NCI-H2107 (cell line): Measurements from ENCODE around the gene ALOX12.
"Not testable (repeated sequence)": the region's sequence is repeated elsewhere in the genome, so short reads cannot be mapped to it uniquely, and the experiment has no call there.

Experiments used
- DNase-seq: peaks from one replicate; lab custom pipeline; 2025; lab: John Stamatoyannopoulos, UW

The ALOX12 gene

GRCh38 chr17:6995500-6996255 lies at the start of gene ALOX12:
ALOX12 (plus strand) TSS chr17:6996049; CDS start chr17:6996118, 69 bp downstream.
- DNase-seq: no peak

- no peak for DNase-seq
Observed at GRCh38 chr17:6947745-6948144, 48.1 kb upstream of the ALOX12 start.

- DNase-seq: no peak
Observed at GRCh38 chr17:6948562-6948961, 47.3 kb upstream of the ALOX12 start.

GRCh38 chr17:6948976-6949375 lies 46.9 kb upstream of the ALOX12 start:
- DNase-seq: no peak

- not testable (repeated sequence) for DNase-seq
Observed at GRCh38 chr17:6950938-6951337, 44.9 kb upstream of the ALOX12 start.

GRCh38 chr17:6953689-6954088 lies 42.2 kb upstream of the ALOX12 start:
- DNase-seq: no peak

GRCh38 chr17:6959700-6960099 lies 36.1 kb upstream of the ALOX12 start:
- DNase-seq: no peak

- DNase-seq: no peak
Observed at GRCh38 chr17:6969323-6969726, 26.5 kb upstream of the ALOX12 start.

- no peak for DNase-seq
Observed at GRCh38 chr17:6970992-6971391, 24.9 kb upstream of the ALOX12 start.

- DNase-seq: not testable (repeated sequence)
Observed at GRCh38 chr17:6979440-6979839, 16.4 kb upstream of the ALOX12 start.

GRCh38 chr17:6981426-6981825 lies 14.4 kb upstream of the ALOX12 start:
- DNase-seq: no peak

GRCh38 chr17:6985266-6985665 lies 10.6 kb upstream of the ALOX12 start:
- no peak for DNase-seq

GRCh38 chr17:6986676-6987075 lies 9.2 kb upstream of the ALOX12 start:
- DNase-seq: no peak

GRCh38 chr17:6989779-6990178 lies 6.1 kb upstream of the ALOX12 start:
- no peak for DNase-seq

- not testable (repeated sequence) for DNase-seq
Observed at GRCh38 chr17:6993613-6994056, 2.2 kb upstream of the ALOX12 start.

GRCh38 chr17:6994118-6994598 lies 1.7 kb upstream of the ALOX12 start:
- DNase-seq: no peak

- no peak for DNase-seq
Observed at GRCh38 chr17:6994666-6995256, 1.1 kb upstream of the ALOX12 start.

- no peak for DNase-seq
Observed at GRCh38 chr17:6996256-6997011, 585 bp downstream of the ALOX12 start.

- no peak for DNase-seq
Observed at GRCh38 chr17:6997171-6997570, 1.3 kb downstream of the ALOX12 start.

GRCh38 chr17:6998855-6999508 lies 3.1 kb downstream of the ALOX12 start:
- DNase-seq: no peak

GRCh38 chr17:7001318-7001961 lies 5.6 kb downstream of the ALOX12 start:
- DNase-seq: no peak
